WTC11 (cell line): ENCODE data around the gene NRG3. TPM values are rescaled to one million over a fixed set of nuclear protein-coding genes. Genes with fewer than 3 reads are reported as not detected.

ENCODE experiments used
- ATAC-seq: fragments of 200-7000 bp; cut with Tn5 transposase; 2 replicates; pipeline ENCODE4 v1.10.0; 2021; ENCODE audit warnings: mild to moderate bottlenecking, moderate library complexity
- CTCF ChIA-PET: fragments of 300-600 bp; sonication (Branson Sonifier 250); formaldehyde crosslinking; loops from one replicate; lab custom pipeline; 2021; ENCODE audit warnings: antibody characterized with exemption; lab: Charles Lee
- POLR2A ChIA-PET: fragments of 350-600 bp; sonication (Branson Sonifier 250); formaldehyde crosslinking; loops from one replicate; lab custom pipeline; 2021; ENCODE audit warnings: antibody characterized with exemption; lab: Charles Lee
- DNase-seq: peaks from one replicate; pipeline ENCODE4 v3.0.0; 2021; ENCODE audit warnings: low spot score
- H3K27ac Mint-ChIP-seq: 2 replicates; pipeline ENCODE4 v1.8.0; 2021; ENCODE audit warnings: mixed read lengths
- H3K27me3 Mint-ChIP-seq: 2 replicates; pipeline ENCODE4 v1.8.0; 2021; ENCODE audit warnings: low read depth, mild to moderate bottlenecking, moderate library complexity, mixed read lengths
- H3K36me3 Mint-ChIP-seq: 2 replicates; pipeline ENCODE4 v1.8.0; 2021; ENCODE audit warnings: mixed read lengths
- H3K4me1 Mint-ChIP-seq: 2 replicates; pipeline ENCODE4 v1.8.0; 2022; ENCODE audit warnings: mixed read lengths
- H3K4me3 Mint-ChIP-seq: 2 replicates; pipeline ENCODE4 v1.8.0; 2021; ENCODE audit warnings: mild to moderate bottlenecking, moderate library complexity, mixed read lengths
- H3K9me3 Mint-ChIP-seq: 2 replicates; pipeline ENCODE4 v1.8.0; 2021; ENCODE audit warnings: mixed read lengths
- AR ChIP-seq: fragments of 250-450 bp; sonication (Bioruptor Pico); IDR thresholded peaks from 2 replicates; pipeline ENCODE4 v1.9.0; 2021; ENCODE audit warnings: mild to moderate bottlenecking
- ATF1 ChIP-seq: sonication (generic); formaldehyde crosslinking; IDR thresholded peaks from 2 replicates; pipeline ENCODE4 v1.8.1; 2023; ENCODE audit warnings: mild to moderate bottlenecking, moderate library complexity, missing genetic modification reagents
- CBFB ChIP-seq: sonication (generic); formaldehyde crosslinking; IDR thresholded peaks from 2 replicates; pipeline ENCODE4 v1.8.1; 2022; ENCODE audit warnings: mild to moderate bottlenecking, low read depth, missing genetic modification reagents
- CREB1 ChIP-seq: sonication (generic); formaldehyde crosslinking; IDR thresholded peaks from 2 replicates; pipeline ENCODE4 v1.8.0; 2023; ENCODE audit warnings: mild to moderate bottlenecking, missing genetic modification reagents
- CTCF ChIP-seq: fragments of 200-600 bp; IDR thresholded peaks from 2 replicates; pipeline ENCODE4 v1.8.0; 2022; ENCODE audit warnings: antibody characterized with exemption
- ESRRA ChIP-seq: sonication (generic); formaldehyde crosslinking; IDR thresholded peaks from 2 replicates; pipeline ENCODE4 v1.8.1; 2022; ENCODE audit warnings: mild to moderate bottlenecking, missing genetic modification reagents, borderline replicate concordance
- ETV6 ChIP-seq: sonication (generic); formaldehyde crosslinking; IDR thresholded peaks from 2 replicates; pipeline ENCODE4 v1.8.1; 2022; ENCODE audit warnings: mild to moderate bottlenecking, missing genetic modification reagents
- HMGA2 ChIP-seq: fragments of 250-450 bp; sonication (Bioruptor Pico); IDR thresholded peaks from 2 replicates; pipeline ENCODE4 v1.4.0; 2021; ENCODE audit warnings: mild to moderate bottlenecking, moderate library complexity
- IRF1 ChIP-seq: sonication (generic); formaldehyde crosslinking; IDR thresholded peaks from 2 replicates; pipeline ENCODE4 v1.8.0; 2023; ENCODE audit warnings: missing genetic modification reagents
- MAX ChIP-seq: sonication (generic); formaldehyde crosslinking; IDR thresholded peaks from 2 replicates; pipeline ENCODE4 v1.8.0; 2022; ENCODE audit warnings: mild to moderate bottlenecking, missing genetic modification reagents
- MXD4 ChIP-seq: fragments of 250-450 bp; sonication (Bioruptor Pico); IDR thresholded peaks from 2 replicates; pipeline ENCODE4 v1.8.0; 2021; ENCODE audit warnings: mild to moderate bottlenecking, moderate library complexity, borderline replicate concordance
- NR1H2 ChIP-seq: sonication (generic); formaldehyde crosslinking; IDR thresholded peaks from 2 replicates; pipeline ENCODE4 v1.9.0; 2021; ENCODE audit warnings: mild to moderate bottlenecking, moderate library complexity, missing genetic modification reagents
- NR3C1 ChIP-seq: sonication (generic); formaldehyde crosslinking; conservative IDR thresholded peaks from 2 replicates; pipeline ENCODE4 v1.8.1; 2023; ENCODE audit warnings: low read depth, mild to moderate bottlenecking, missing genetic modification reagents
- PRRX2 ChIP-seq: fragments of 250-450 bp; sonication (Bioruptor Pico); IDR thresholded peaks from 2 replicates; pipeline ENCODE4 v1.8.0; 2021; ENCODE audit warnings: mild to moderate bottlenecking
- SMAD3 ChIP-seq: sonication (generic); formaldehyde crosslinking; IDR thresholded peaks from 2 replicates; pipeline ENCODE4 v1.8.0; 2022; ENCODE audit warnings: missing genetic modification reagents, mild to moderate bottlenecking, borderline replicate concordance
- SMAD4 ChIP-seq: sonication (generic); formaldehyde crosslinking; IDR thresholded peaks from 2 replicates; pipeline ENCODE4 v1.8.0; 2022; ENCODE audit warnings: mild to moderate bottlenecking, missing genetic modification reagents
- SP1 ChIP-seq: sonication (generic); formaldehyde crosslinking; conservative IDR thresholded peaks from 2 replicates; pipeline ENCODE4 v1.8.1; 2022; ENCODE audit warnings: missing genetic modification reagents
- ZNF121 ChIP-seq: sonication (generic); formaldehyde crosslinking; IDR thresholded peaks from 2 replicates; pipeline ENCODE4 v1.8.0; 2023; ENCODE audit warnings: missing genetic modification reagents
- ZNF396 ChIP-seq: fragments of 250-450 bp; sonication (Bioruptor Pico); IDR thresholded peaks from 2 replicates; pipeline ENCODE4 v1.8.0; 2021; ENCODE audit warnings: mild to moderate bottlenecking, moderate library complexity, borderline replicate concordance
- ZNF512 ChIP-seq: sonication (generic); formaldehyde crosslinking; IDR thresholded peaks from 2 replicates; pipeline ENCODE4 v1.8.1; 2022; ENCODE audit warnings: missing genetic modification reagents, borderline replicate concordance
- total RNA-seq: library from RNA; stranded (reverse); gene quantifications from 3 replicates; pipeline ENCODE4 v1.2.3, GENCODE V29; 2021

Gene NRG3
- total RNA-seq, 1 experiment from 2014 or later = 7.0 TPM

GRCh38 chr10:81949283-81949682 is 74.3 kb downstream of the NRG3 start (continued):
- TF ChIP-seq SP1 (CRISPR knock-in tag) (no peak), SMAD3 (CRISPR knock-in tag) (no peak), ETV6 (CRISPR knock-in tag) (no peak), CREB1 (CRISPR knock-in tag) (no peak), ZNF396 (CRISPR knock-in tag) (no peak)

GRCh38 chr10:81950358-81950757 is 75.4 kb downstream of the NRG3 start:
- ATAC-seq (no peak), DNase-seq (no peak)
- peaks cover 16% of the 10 kb centered on the region for H3K4me1 Mint-ChIP-seq
- no peaks in the 10 kb centered on the region for H3K27me3 Mint-ChIP-seq
- TF ChIP-seq HMGA2 (CRISPR knock-in tag) (no peak), PRRX2 (CRISPR knock-in tag) (no peak), ESRRA (CRISPR knock-in tag) (no peak), MAX (CRISPR knock-in tag) (no peak), ATF1 (CRISPR knock-in tag) (no peak), ETV6 (CRISPR knock-in tag) (no peak), CBFB (CRISPR knock-in tag) (no peak), ZNF121 (CRISPR knock-in tag) (no peak), AR (CRISPR knock-in tag) (no peak), NR1H2 (no peak), SMAD3 (CRISPR knock-in tag) (no peak), CTCF (no peak)
- ChIA-PET CTCF (no interaction called here), POLR2A (no interaction called here)
- H3K4me3 Mint-ChIP-seq = no peak overlapping the region
- H3K9me3 Mint-ChIP-seq = no peaks in the 10 kb centered on the region
- H3K36me3 Mint-ChIP-seq = no peaks in the 10 kb centered on the region
- H3K27ac Mint-ChIP-seq = no peak overlapping the region

GRCh38 chr10:81953420-81953819 is 78.4 kb downstream of the NRG3 start:
- ChIA-PET POLR2A (no interaction called here), CTCF (no interaction called here)
- Mint-ChIP-seq H3K9me3 (no peaks in the 10 kb centered on the region), H3K4me3 (no peak overlapping the region), H3K4me1 (peaks cover 23% of the 10 kb centered on the region), H3K27me3 (no peaks in the 10 kb centered on the region), H3K36me3 (no peaks in the 10 kb centered on the region), H3K27ac (no peak overlapping the region)
- ATAC-seq (no peak), DNase-seq (no peak)
- TF ChIP-seq MXD4 (CRISPR knock-in tag) (no peak), NR3C1 (no peak), MAX (CRISPR knock-in tag) (no peak), ZNF512 (CRISPR knock-in tag) (no peak), IRF1 (CRISPR knock-in tag) (no peak), SMAD4 (CRISPR knock-in tag) (no peak)
